Glutamatergic neuron (in vitro differentiated cells): ENCODE measurements around the gene MYO9B. TPM values are rescaled to one million over a fixed set of nuclear protein-coding genes. Genes with fewer than 3 reads are reported as not detected.

ENCODE experiments used
- DNase-seq: peaks from one replicate; pipeline ENCODE4 v3.0.0; 2022
- H3K27ac Mint-ChIP-seq: one replicate; pipeline ENCODE4 v1.8.0; 2020; ENCODE audit warnings: mild to moderate bottlenecking, mixed read lengths, inconsistent platforms; ENCODE audit not compliant: unreplicated experiment
- H3K27me3 Mint-ChIP-seq: one replicate; pipeline ENCODE4 v1.8.0; 2020; ENCODE audit warnings: mild to moderate bottlenecking, moderate library complexity, mixed read lengths, inconsistent platforms; ENCODE audit not compliant: unreplicated experiment
- H3K36me3 Mint-ChIP-seq: one replicate; pipeline ENCODE4 v1.8.0; 2020; ENCODE audit warnings: mild to moderate bottlenecking, mixed read lengths, inconsistent platforms; ENCODE audit not compliant: unreplicated experiment
- H3K4me1 Mint-ChIP-seq: one replicate; pipeline ENCODE4 v1.8.0; 2020; ENCODE audit warnings: mild to moderate bottlenecking, low read depth, mixed read lengths, inconsistent platforms; ENCODE audit not compliant: unreplicated experiment
- H3K4me3 Mint-ChIP-seq: one replicate; pipeline ENCODE4 v1.8.0; 2020; ENCODE audit warnings: mild to moderate bottlenecking, mixed read lengths, inconsistent platforms; ENCODE audit not compliant: unreplicated experiment
- H3K9me3 Mint-ChIP-seq: one replicate; pipeline ENCODE4 v1.8.0; 2020; ENCODE audit warnings: mild to moderate bottlenecking, moderate library complexity, mixed read lengths, inconsistent platforms; ENCODE audit not compliant: unreplicated experiment
- total RNA-seq: library from RNA; stranded (reverse); fragmentation: NEBNext Ultra II Directional; extraction: Animal tissue kit (Norgen Biotek cat#: 25700); gene quantifications from one replicate; pipeline ENCODE4 v1.2.1, GENCODE V29; 2021; ENCODE audit not compliant: unreplicated experiment
- TF ChIP-seq, protein P1 (sequence below): fragments of 200-600 bp; sonication (generic); IDR thresholded peaks from one replicate; pipeline ENCODE4 v1.5.0; 2021; ENCODE audit not compliant: partially characterized antibody, unreplicated experiment

The MYO9B gene
- total RNA-seq, 1 donor from 2014 or later, result 237 TPM

DNA sequence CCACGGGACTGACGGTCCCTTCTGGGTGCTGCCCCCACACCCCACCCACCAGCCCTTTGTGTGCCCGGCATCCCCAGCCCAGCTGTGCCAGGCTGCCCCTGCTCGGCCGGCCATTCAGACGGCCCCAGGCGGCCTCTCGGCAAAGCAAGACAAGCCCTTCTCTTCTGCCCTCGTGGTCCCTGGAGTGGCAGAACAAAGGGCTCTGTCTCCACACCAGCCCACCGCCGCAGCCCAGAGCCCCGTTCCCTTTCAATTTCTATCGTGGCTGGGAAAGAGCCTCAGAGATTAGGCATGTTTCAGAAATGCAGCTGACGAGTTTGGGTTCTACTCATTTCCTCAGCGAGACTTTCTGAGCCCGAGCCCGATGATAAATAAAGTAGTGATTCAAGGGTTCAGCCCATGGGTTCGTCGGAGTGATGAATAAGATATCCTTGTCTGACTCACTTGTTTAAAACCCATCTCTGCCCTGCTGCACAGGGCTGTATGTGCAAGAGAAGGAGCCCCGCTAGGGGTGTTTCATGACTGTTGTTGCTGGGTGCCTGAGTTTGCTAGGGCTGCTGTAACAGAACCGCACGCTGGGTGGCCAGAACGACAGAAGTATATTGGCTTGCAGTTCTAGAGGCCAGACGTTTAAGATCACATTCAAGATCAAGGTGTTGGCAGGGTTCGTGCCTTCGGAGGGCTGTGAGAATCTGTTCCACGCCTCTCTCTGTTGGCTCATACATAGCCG is 4.3 kb downstream of the MYO9B start:
- Mint-ChIP-seq H3K36me3 (no peaks in the 10 kb centered on the region), H3K4me3 (peak overlapping the region; percentile 52), H3K4me1 (peaks cover 30% of the 10 kb centered on the region), H3K27me3 (peaks cover 12% of the 10 kb centered on the region), H3K27ac (peak overlapping the region; percentile 79), H3K9me3 (peaks cover 5% of the 10 kb centered on the region)
- TF ChIP-seq, protein P1, sequence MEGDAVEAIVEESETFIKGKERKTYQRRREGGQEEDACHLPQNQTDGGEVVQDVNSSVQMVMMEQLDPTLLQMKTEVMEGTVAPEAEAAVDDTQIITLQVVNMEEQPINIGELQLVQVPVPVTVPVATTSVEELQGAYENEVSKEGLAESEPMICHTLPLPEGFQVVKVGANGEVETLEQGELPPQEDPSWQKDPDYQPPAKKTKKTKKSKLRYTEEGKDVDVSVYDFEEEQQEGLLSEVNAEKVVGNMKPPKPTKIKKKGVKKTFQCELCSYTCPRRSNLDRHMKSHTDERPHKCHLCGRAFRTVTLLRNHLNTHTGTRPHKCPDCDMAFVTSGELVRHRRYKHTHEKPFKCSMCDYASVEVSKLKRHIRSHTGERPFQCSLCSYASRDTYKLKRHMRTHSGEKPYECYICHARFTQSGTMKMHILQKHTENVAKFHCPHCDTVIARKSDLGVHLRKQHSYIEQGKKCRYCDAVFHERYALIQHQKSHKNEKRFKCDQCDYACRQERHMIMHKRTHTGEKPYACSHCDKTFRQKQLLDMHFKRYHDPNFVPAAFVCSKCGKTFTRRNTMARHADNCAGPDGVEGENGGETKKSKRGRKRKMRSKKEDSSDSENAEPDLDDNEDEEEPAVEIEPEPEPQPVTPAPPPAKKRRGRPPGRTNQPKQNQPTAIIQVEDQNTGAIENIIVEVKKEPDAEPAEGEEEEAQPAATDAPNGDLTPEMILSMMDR, result no peak
- peak; percentile 50 for DNase-seq

DNA sequence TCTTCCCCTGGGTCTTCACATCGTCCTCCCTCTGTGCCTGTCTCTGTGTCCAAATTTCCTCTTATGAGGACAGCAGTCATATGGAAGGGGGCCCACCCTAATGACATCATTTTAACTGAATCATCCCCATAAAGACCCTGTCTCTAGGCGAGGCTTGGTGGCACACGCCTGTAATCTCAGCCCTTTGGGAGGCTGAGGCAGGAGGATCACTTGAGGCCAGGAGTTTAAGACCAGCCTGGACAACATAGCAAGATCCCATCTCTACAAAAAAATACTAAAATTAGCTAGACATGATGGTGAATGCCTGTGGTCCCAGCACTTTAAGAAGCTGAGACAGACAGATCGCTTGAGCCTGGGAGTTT is 4.8 kb downstream of the MYO9B start:
- no peak for DNase-seq
- no peaks in the 10 kb centered on the region for H3K36me3 Mint-ChIP-seq
- peak overlapping the region; percentile 52 for H3K4me3 Mint-ChIP-seq

DNA sequence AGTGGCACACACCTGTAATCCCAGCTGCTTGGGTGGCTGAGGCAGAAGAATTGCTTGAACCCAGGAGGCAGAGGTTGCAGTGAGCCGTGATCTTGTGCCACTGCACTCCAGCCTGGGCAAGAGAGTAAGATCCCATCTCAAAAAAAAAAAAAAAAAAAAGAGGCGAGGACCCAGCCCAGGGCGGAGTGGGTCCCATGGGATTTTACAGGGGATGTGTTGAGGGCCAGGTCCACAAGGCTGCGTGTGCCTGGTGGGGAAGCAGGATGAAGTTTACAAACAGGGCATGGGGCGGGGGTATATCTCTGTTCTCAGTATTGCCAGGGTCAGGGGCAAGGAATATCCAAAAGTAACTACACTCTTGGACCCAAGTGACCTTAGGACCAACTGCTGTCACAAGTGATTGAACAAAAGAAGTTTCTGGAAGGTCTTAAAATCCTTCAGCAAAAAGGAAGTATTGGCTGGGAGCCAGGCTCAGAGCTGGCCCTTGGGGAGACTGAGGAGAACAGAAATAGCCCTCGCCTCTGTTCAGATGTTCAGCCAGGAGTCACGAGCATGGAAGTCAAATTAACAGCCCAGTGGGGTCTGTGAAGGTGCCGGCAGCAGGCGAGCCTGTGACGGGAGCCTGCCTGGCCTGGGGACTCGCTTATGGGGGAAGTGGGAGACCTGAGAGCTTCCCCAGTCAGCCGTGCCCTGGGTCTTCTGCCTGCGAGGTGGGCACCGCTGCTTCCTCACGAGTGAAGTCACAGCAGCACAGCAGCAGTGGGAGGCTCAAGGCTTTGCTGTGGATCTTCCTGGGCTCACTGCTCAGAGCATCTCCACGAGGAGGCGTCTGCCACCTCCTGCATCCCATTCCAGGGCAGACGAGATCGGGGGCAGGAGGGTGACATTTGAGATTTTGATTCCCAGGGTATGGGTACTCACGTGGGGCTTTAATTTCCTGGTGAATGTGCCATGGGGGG is 6.4 kb downstream of the MYO9B start:
- Mint-ChIP-seq H3K27me3 (peaks cover 14% of the 10 kb centered on the region), H3K9me3 (peaks cover 7% of the 10 kb centered on the region), H3K27ac (peak overlapping the region; percentile 55)

More for the DNA sequence above, 4.8 kb downstream of the MYO9B start:
- peaks cover 4% of the 10 kb centered on the region for H3K9me3 Mint-ChIP-seq
- TF ChIP-seq, protein P1, result no peak
- H3K27ac Mint-ChIP-seq, result peak overlapping the region; percentile 79
- H3K4me1 Mint-ChIP-seq, result peaks cover 35% of the 10 kb centered on the region
- H3K27me3 Mint-ChIP-seq, result peaks cover 15% of the 10 kb centered on the region

DNA sequence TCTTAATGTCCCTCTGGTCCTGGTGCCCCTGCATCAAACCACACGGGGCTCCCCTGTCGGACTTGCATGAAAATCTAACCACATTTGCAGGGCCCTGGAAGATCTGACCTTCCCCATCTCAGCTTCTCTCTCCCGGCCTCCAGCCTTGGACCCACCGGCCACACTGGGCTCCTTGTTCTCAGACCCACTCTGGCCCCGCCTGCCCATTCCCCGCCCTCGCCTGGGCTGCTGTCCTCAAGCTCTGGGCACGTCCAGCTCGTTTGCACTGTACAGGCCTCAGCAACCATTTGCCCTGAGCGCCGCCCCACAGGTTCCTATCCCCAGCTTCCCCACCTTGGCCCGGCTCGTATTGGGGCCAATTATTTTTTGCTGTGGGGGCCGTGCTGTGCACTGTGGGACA is 10.5 kb downstream of the MYO9B start:
- DNase-seq, result no peak
- TF ChIP-seq, protein P1, result no peak
- Mint-ChIP-seq H3K9me3 (peaks cover 10% of the 10 kb centered on the region), H3K27me3 (peaks cover 13% of the 10 kb centered on the region), H3K36me3 (no peaks in the 10 kb centered on the region), H3K4me1 (peaks cover 41% of the 10 kb centered on the region), H3K4me3 (no peak overlapping the region), H3K27ac (peak overlapping the region; percentile 73)

More for the DNA sequence above, 6.4 kb downstream of the MYO9B start:
- Mint-ChIP-seq H3K4me3 (peak overlapping the region; percentile 61), H3K36me3 (no peaks in the 10 kb centered on the region), H3K4me1 (peaks cover 44% of the 10 kb centered on the region)
- peak; percentile 25 for DNase-seq
- TF ChIP-seq, protein P1, result no peak

DNA sequence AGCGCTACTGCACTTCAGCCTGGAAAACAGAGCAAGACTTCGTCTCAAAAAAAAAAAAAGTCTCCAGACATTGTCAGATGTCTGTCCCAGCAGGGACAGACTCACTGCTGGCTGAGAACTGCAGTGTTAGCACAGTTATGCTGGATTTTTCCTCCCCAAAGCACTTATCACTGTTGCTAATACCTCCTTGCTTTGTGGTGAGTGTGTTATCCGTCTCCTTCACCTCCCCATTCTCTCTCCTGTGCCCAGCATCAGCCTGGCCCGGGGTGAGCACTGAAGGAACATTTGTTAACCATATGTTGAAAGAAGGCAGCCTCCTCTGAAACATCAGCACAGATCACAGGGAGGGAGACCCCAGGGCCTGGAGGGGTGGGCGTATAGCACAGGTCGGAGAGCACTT is 11.3 kb downstream of the MYO9B start:
- Mint-ChIP-seq H3K9me3 (peaks cover 9% of the 10 kb centered on the region), H3K27ac (peak overlapping the region; percentile 85), H3K36me3 (no peaks in the 10 kb centered on the region), H3K4me1 (peaks cover 40% of the 10 kb centered on the region), H3K27me3 (peaks cover 11% of the 10 kb centered on the region), H3K4me3 (peak overlapping the region; percentile 50)
- DNase-seq, result no peak
- TF ChIP-seq, protein P1, result no peak
